ENCODE measurements around the gene ECSIT.

DNA sequence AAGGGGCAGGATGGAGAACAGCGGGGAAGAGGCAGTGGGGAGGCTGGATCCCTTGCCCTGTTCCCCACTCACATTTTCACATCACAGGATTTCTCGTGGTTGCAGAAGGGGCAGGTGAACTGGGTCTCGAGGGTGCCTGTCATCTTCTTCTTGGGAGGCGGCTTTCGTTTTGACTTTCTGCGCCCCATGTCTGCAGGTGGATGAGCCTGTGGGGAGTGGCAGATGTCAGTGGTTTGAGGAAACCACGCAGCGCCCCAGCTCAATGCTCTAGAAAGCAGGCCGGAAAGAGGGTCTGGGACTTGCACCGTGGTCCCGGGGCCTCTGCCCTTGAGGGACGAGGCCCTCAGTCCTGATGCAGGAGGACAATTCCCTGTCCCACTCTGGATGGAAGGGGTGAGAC lies 25.2 kb upstream of the ECSIT start:
- TF ChIP-seq, protein P1, sequence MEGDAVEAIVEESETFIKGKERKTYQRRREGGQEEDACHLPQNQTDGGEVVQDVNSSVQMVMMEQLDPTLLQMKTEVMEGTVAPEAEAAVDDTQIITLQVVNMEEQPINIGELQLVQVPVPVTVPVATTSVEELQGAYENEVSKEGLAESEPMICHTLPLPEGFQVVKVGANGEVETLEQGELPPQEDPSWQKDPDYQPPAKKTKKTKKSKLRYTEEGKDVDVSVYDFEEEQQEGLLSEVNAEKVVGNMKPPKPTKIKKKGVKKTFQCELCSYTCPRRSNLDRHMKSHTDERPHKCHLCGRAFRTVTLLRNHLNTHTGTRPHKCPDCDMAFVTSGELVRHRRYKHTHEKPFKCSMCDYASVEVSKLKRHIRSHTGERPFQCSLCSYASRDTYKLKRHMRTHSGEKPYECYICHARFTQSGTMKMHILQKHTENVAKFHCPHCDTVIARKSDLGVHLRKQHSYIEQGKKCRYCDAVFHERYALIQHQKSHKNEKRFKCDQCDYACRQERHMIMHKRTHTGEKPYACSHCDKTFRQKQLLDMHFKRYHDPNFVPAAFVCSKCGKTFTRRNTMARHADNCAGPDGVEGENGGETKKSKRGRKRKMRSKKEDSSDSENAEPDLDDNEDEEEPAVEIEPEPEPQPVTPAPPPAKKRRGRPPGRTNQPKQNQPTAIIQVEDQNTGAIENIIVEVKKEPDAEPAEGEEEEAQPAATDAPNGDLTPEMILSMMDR (conservative IDR thresholded peaks at IDR 0.05): no peak
- no peak for TF ChIP-seq ZFX (IDR thresholded peaks at IDR 0.05)

Measured in C4-2B (cell line).